ENCODE measurements around the gene KDM6A.

KDM6A gene

GRCh38 chrX:44953734-44954502 is 80.9 kb downstream of the KDM6A start:
- DNase-seq (ENCODE audit: insufficient read length, low spot score) (no peak), FAIRE-seq (no peak)

GRCh38 chrX:44954562-44954961 is 81.6 kb downstream of the KDM6A start:
- FAIRE-seq (no peak), DNase-seq (ENCODE audit: insufficient read length, low spot score) (no peak)

GRCh38 chrX:44957848-44958247 is 84.9 kb downstream of the KDM6A start:
- FAIRE-seq (no peak), DNase-seq (ENCODE audit: insufficient read length, low spot score) (no peak)

GRCh38 chrX:44958480-44958879 is 85.5 kb downstream of the KDM6A start:
- no peak for FAIRE-seq
- DNase-seq (ENCODE audit: insufficient read length, low spot score) = no peak

GRCh38 chrX:44961817-44962607 is 89.0 kb downstream of the KDM6A start:
- DNase-seq (ENCODE audit: insufficient read length, low spot score) = no peak
- FAIRE-seq = no peak

- DNase-seq (ENCODE audit: insufficient read length, low spot score) (no peak), FAIRE-seq (no peak)
Observed at GRCh38 chrX:44962944-44963343, 90.0 kb downstream of the KDM6A start.

GRCh38 chrX:44967221-44967620 is 94.2 kb downstream of the KDM6A start:
- no peak for DNase-seq (ENCODE audit: insufficient read length, low spot score)
- FAIRE-seq = no peak

GRCh38 chrX:44970709-44971108 is 97.7 kb downstream of the KDM6A start:
- DNase-seq (ENCODE audit: insufficient read length, low spot score) (no peak), FAIRE-seq (no peak)

- DNase-seq (ENCODE audit: insufficient read length, low spot score) = no peak
- no peak for FAIRE-seq
Observed at GRCh38 chrX:44971674-44972073, 98.7 kb downstream of the KDM6A start.

GRCh38 chrX:44972132-44972531 is 99.1 kb downstream of the KDM6A start:
- DNase-seq (ENCODE audit: insufficient read length, low spot score) = no peak
- no peak for FAIRE-seq

- FAIRE-seq = no peak
- DNase-seq (ENCODE audit: insufficient read length, low spot score) = no peak
Observed at GRCh38 chrX:44973420-44973932, 100.5 kb downstream of the KDM6A start.

GRCh38 chrX:44974451-44974850 is 101.5 kb downstream of the KDM6A start:
- FAIRE-seq = no peak
- DNase-seq (ENCODE audit: insufficient read length, low spot score) = no peak

- no peak for FAIRE-seq
Observed at GRCh38 chrX:44975666-44976263, 102.8 kb downstream of the KDM6A start.

GRCh38 chrX:44978976-44979375 is 106.0 kb downstream of the KDM6A start:
- no peak for DNase-seq (ENCODE audit: insufficient read length, low spot score)

More at GRCh38 chrX:44975666-44976263, 102.8 kb downstream of the KDM6A start:
- no peak for DNase-seq (ENCODE audit: insufficient read length, low spot score)

GRCh38 chrX:44980403-44980802 is 107.4 kb downstream of the KDM6A start:
- no peak for FAIRE-seq
- no peak for DNase-seq (ENCODE audit: insufficient read length, low spot score)

More at GRCh38 chrX:44978976-44979375, 106.0 kb downstream of the KDM6A start:
- FAIRE-seq = no peak

- DNase-seq (ENCODE audit: insufficient read length, low spot score) (no peak), FAIRE-seq (no peak)
Observed at GRCh38 chrX:44980883-44981282, 107.9 kb downstream of the KDM6A start.

- FAIRE-seq = no peak
- DNase-seq (ENCODE audit: insufficient read length, low spot score) = no peak
Observed at GRCh38 chrX:44989995-44990770, 117.2 kb downstream of the KDM6A start.

- DNase-seq (ENCODE audit: insufficient read length, low spot score) = no peak
- FAIRE-seq = peak; percentile 4
Observed at GRCh38 chrX:44992775-44993174, 119.8 kb downstream of the KDM6A start.

GRCh38 chrX:44996277-44996676 is 123.3 kb downstream of the KDM6A start:
- no peak for DNase-seq (ENCODE audit: insufficient read length, low spot score)
- FAIRE-seq = no peak

GRCh38 chrX:44997282-44997812 is 124.4 kb downstream of the KDM6A start:
- DNase-seq (ENCODE audit: insufficient read length, low spot score) = no peak
- no peak for FAIRE-seq
